ENCODE data around the gene CUBN. TPM values are rescaled to one million over a fixed set of nuclear protein-coding genes. Genes with fewer than 3 reads are reported as not detected.

Gene CUBN
- total and polyA plus RNA-seq, 10 of the 15 experiments (the other 5 are each of a cell fraction or from before 2014, with no cell fraction given), result under 0.01 to 0.14 (median 0.02) TPM; not detected in 6

GRCh38 chr10:16989826-16990293 lies 139.8 kb downstream of the CUBN start:
- Histone ChIP-seq H3K27me3 (replicated peaks in 1 of 2; ENCODE audit: control insufficient read depth in 2 of 2, insufficient read depth in 2 of 2, low read length in 1 of 2) (no peaks in the 10 kb centered on the region), H3K9ac (ENCODE audit: control insufficient read depth, insufficient read depth, low read length) (no peak overlapping the region), H3K4me1 (ENCODE audit: control insufficient read depth, insufficient read depth, low read length) (no peaks in the 10 kb centered on the region), H3K79me2 (ENCODE audit: control insufficient read depth, insufficient read depth, low read length) (no peaks in the 10 kb centered on the region), H2AFZ (ENCODE audit: control insufficient read depth, low read depth, low read length) (no peak overlapping the region), H3K4me2 (ENCODE audit: control insufficient read depth, insufficient read depth) (no peak overlapping the region), H3K9me3 (replicated peaks; ENCODE audit: control insufficient read depth, insufficient read depth, low read length) (no peaks in the 10 kb centered on the region), H4K20me1 (ENCODE audit: control insufficient read depth, insufficient read depth) (no peaks in the 10 kb centered on the region), H3K4me3 (no peak overlapping the region), H3K27ac (ENCODE audit: control insufficient read depth, insufficient read depth) (no peak overlapping the region), H3K36me3 (ENCODE audit: control insufficient read depth in 2 of 2, insufficient read depth in 2 of 2, low read length in 1 of 2) (no peaks in the 10 kb centered on the region)
- intact Hi-C loops (cut with micrococcal nuclease; ENCODE audit: unreplicated experiment) (no loop called here), in situ Hi-C loops (cut with MboI) (no loop called here)
- ChIA-PET SMC1A (ENCODE audit: uncharacterized antibody, unreplicated experiment) (no interaction called here), RAD21 (ENCODE audit: unreplicated experiment) (no interaction called here), CTCF (no interaction called here), POLR2A (no interaction called here)
- ATAC-seq, result no peak
- no peak for DNase-seq (ENCODE audit: low read depth, low spot score)
- no TSS peak for BruUV-seq (replicated peaks)
- FAIRE-seq, result no peak
- 47% methylated on average over 6 of the region's 8 CpGs for WGBS (ENCODE audit: insufficient coverage, insufficient replicate concordance, low lambda C conversion rate, missing lambda C conversion rate)
- TF ChIP-seq, protein P1, sequence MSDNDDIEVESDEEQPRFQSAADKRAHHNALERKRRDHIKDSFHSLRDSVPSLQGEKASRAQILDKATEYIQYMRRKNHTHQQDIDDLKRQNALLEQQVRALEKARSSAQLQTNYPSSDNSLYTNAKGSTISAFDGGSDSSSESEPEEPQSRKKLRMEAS (IDR thresholded peaks at IDR 0.05; ENCODE audit: low read depth, low read length), result no peak
- TF ChIP-seq CHD4 (IDR thresholded peaks at IDR 0.05) (no peak), ATF7 (IDR thresholded peaks at IDR 0.05; ENCODE audit: low read depth) (no peak), SPI1 (IDR thresholded peaks at IDR 0.05; ENCODE audit: borderline replicate concordance, insufficient read depth, low read depth, low read length) (no peak), CHD2 (IDR thresholded peaks at IDR 0.05; ENCODE audit: borderline replicate concordance, low read depth, low read length) (no peak)

DNA sequence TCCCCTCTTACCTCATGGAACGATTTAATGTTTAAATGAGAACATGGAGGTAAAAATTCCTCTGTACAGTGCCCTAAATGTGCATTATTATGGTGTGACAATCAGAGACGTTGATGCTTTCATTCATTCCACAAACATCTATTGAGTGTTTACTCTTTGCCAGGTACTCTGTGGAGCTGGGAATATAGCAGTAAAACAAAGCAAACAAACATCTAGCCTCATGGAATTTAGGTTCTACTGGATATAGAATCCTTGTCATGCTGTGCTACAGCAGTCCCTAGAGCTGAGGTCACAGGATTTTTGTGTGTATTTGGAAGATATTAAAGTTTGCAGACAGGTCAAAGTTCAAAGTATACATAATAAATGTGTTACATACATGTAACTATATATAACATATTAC lies 140.7 kb downstream of the CUBN start:
- in situ Hi-C loops (cut with MboI) (no loop called here), intact Hi-C loops (cut with micrococcal nuclease; ENCODE audit: unreplicated experiment) (no loop called here)
- Histone ChIP-seq H2AFZ (ENCODE audit: control insufficient read depth, low read depth, low read length) (no peak overlapping the region), H4K20me1 (ENCODE audit: control insufficient read depth, insufficient read depth) (no peaks in the 10 kb centered on the region), H3K9ac (ENCODE audit: control insufficient read depth, insufficient read depth, low read length) (no peak overlapping the region), H3K27me3 (replicated peaks in 1 of 2; ENCODE audit: control insufficient read depth in 2 of 2, insufficient read depth in 2 of 2, low read length in 1 of 2) (no peaks in the 10 kb centered on the region; a peak in 1 of 4 replicates), H3K27ac (ENCODE audit: control insufficient read depth, insufficient read depth) (no peak overlapping the region), H3K4me3 (no peak overlapping the region), H3K4me2 (ENCODE audit: control insufficient read depth, insufficient read depth) (no peak overlapping the region), H3K4me1 (ENCODE audit: control insufficient read depth, insufficient read depth, low read length) (no peaks in the 10 kb centered on the region), H3K79me2 (ENCODE audit: control insufficient read depth, insufficient read depth, low read length) (no peaks in the 10 kb centered on the region), H3K36me3 (ENCODE audit: control insufficient read depth in 2 of 2, insufficient read depth in 2 of 2, low read length in 1 of 2) (no peaks in the 10 kb centered on the region), H3K9me3 (replicated peaks; ENCODE audit: control insufficient read depth, insufficient read depth, low read length) (no peaks in the 10 kb centered on the region)
- WGBS (ENCODE audit: insufficient coverage, insufficient replicate concordance, low lambda C conversion rate, missing lambda C conversion rate), result 5% methylated on average over 2 of the region's 2 CpGs
- ChIA-PET RAD21 (ENCODE audit: unreplicated experiment) (interaction anchor here (0.8 kb wide), 1 partner anchor 268 kb away, joined by 3 read pairs; no protein-coding TSS in a partner anchor), SMC1A (ENCODE audit: uncharacterized antibody, unreplicated experiment) (no interaction called here), POLR2A (no interaction called here), CTCF (no interaction called here)
- TF ChIP-seq STAT1 (conservative IDR thresholded peaks at IDR 0.05) (no peak), RCOR1 (conservative IDR thresholded peaks at IDR 0.05; ENCODE audit: low read depth, low read length) (no peak), CHD1 (IDR thresholded peaks at IDR 0.05; ENCODE audit: low read depth, low read length) (no peak), STAT3 (IDR thresholded peaks at IDR 0.05; ENCODE audit: low read depth, low read length) (no peak), HSF1 (IDR thresholded peaks at IDR 0.05; ENCODE audit: low read depth, low read length) (no peak), RAD51 (IDR thresholded peaks at IDR 0.05) (no peak), SUPT20H (IDR thresholded peaks at IDR 0.05; ENCODE audit: borderline replicate concordance, control insufficient read depth, low read depth, low read length) (no peak), IRF5 (IDR thresholded peaks at IDR 0.05; ENCODE audit: borderline replicate concordance) (no peak), ZNF24 (IDR thresholded peaks at IDR 0.05) (no peak)
- ATAC-seq (no peak), FAIRE-seq (no peak), DNase-seq (ENCODE audit: low read depth, low spot score) (no peak)
- BruUV-seq (replicated peaks), result no TSS peak

All from GM12878 (cell line).